ENCODE data around the gene MELTF. TPM values are rescaled to one million over a fixed set of nuclear protein-coding genes. Genes with fewer than 3 reads are reported as not detected.

The MELTF gene
- total and polyA plus RNA-seq, 2 of the 13 experiments (the other 11 are each of a cell fraction or from before 2014, with no cell fraction given): 3.2 to 7.5 TPM

DNA sequence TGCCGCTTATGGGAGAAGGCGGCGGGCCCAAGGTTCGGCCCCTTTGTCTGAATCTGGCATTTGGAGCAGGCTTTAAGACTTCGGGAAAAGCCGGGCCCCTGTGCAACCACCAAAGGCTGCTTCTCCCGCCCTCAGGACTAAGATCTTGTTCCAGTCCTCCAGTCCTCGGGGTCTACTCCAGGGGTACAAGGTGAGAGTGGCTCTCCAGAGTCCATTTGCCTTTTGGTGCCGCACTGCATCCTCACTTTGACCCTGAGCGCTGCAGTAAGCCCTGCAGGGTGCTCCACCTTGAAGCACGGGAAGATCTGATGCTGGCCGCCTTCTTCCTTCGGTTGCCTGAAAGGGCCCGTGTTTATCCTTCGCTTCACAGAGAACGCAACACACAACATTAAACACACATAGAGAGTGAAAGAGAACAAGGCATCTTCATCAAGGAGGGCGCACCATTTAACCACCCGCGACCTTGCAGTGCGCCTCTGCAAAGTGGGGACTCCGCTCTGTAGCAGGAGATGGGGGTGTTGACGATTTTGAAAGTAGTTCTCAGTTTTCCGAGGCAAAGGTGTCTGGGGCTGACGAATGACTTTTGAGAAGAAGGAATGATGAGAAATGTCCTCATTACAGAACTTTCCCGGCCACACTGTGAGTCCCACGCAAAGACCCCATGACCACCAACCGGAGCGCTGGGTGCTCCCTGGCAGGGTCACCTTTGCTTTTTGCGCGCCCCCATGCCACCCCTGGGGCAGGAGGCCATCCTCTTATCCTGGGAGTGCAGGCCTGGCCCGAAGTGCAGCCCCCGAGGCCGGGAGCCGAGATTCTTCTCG is 62.0 kb downstream of the MELTF start (continued):
- TF ChIP-seq ESRRA (CRISPR knock-in tag; IDR thresholded peaks at IDR 0.05; ENCODE audit: low read depth): 0 out of 2 replicates have a peak, but pooled peaks have one; percentile 9
- peak; percentile 53 for TF ChIP-seq PRPF4 (IDR thresholded peaks at IDR 0.05; ENCODE audit: low read depth, low read length, poor library complexity, severe bottlenecking)
- no peak for TF ChIP-seq ZFP41 (CRISPR knock-in tag; IDR thresholded peaks at IDR 0.05; ENCODE audit: borderline replicate concordance)
- TF ChIP-seq ZFP37 (CRISPR knock-in tag; IDR thresholded peaks at IDR 0.05; ENCODE audit: borderline replicate concordance): no peak
- peak; percentile 35; the same call in 1 of the 2 replicates for TF ChIP-seq ZFP36L1 (CRISPR knock-in tag; IDR thresholded peaks at IDR 0.05)
- no peak for TF ChIP-seq ZNF549 (CRISPR knock-in tag; IDR thresholded peaks at IDR 0.05)
- TF ChIP-seq, protein P1, sequence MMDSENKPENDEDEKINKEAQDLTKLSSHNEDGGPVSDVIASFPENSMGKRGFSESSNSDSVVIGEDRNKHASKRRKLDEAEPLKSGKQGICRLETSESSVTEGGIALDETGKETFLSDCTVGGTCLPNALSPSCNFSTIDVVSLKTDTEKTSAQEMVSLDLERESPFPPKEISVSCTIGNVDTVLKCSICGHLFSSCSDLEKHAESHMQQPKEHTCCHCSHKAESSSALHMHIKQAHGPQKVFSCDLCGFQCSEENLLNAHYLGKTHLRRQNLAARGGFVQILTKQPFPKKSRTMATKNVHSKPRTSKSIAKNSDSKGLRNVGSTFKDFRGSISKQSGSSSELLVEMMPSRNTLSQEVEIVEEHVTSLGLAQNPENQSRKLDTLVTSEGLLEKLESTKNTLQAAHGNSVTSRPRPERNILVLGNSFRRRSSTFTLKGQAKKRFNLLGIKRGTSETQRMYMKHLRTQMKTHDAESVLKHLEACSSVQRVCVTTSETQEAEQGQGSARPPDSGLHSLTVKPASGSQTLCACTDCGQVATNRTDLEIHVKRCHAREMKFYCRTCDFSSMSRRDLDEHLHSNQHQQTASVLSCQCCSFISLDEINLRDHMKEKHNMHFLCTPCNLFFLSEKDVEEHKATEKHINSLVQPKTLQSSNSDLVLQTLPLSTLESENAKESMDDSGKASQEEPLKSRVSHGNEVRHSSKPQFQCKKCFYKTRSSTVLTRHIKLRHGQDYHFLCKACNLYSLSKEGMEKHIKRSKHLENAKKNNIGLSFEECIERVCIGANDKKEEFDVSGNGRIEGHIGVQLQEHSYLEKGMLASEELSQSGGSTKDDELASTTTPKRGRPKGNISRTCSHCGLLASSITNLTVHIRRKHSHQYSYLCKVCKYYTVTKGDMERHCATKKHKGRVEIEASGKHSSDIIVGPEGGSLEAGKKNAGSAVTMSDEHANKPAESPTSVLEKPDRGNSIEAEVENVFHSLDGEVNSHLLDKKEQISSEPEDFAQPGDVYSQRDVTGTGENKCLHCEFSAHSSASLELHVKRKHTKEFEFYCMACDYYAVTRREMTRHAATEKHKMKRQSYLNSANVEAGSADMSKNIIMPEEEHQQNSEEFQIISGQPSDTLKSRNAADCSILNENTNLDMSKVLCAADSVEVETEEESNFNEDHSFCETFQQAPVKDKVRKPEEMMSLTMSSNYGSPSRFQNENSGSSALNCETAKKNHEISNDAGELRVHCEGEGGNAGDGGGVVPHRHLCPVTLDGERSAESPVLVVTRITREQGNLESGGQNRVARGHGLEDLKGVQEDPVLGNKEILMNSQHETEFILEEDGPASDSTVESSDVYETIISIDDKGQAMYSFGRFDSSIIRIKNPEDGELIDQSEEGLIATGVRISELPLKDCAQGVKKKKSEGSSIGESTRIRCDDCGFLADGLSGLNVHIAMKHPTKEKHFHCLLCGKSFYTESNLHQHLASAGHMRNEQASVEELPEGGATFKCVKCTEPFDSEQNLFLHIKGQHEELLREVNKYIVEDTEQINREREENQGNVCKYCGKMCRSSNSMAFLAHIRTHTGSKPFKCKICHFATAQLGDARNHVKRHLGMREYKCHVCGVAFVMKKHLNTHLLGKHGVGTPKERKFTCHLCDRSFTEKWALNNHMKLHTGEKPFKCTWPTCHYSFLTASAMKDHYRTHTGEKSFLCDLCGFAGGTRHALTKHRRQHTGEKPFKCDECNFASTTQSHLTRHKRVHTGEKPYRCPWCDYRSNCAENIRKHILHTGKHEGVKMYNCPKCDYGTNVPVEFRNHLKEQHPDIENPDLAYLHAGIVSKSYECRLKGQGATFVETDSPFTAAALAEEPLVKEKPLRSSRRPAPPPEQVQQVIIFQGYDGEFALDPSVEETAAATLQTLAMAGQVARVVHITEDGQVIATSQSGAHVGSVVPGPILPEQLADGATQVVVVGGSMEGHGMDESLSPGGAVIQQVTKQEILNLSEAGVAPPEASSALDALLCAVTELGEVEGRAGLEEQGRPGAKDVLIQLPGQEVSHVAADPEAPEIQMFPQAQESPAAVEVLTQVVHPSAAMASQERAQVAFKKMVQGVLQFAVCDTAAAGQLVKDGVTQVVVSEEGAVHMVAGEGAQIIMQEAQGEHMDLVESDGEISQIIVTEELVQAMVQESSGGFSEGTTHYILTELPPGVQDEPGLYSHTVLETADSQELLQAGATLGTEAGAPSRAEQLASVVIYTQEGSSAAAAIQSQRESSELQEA (CRISPR knock-in tag; IDR thresholded peaks at IDR 0.05; ENCODE audit: not compliant biosample characterization): peak; percentile 36
- TF ChIP-seq HES4 (CRISPR knock-in tag; IDR thresholded peaks at IDR 0.05; ENCODE audit: borderline replicate concordance): 0 out of 2 replicates have a peak, but pooled peaks have one; percentile 64
- 0 out of 2 replicates have a peak, but pooled peaks have one; percentile 9 for TF ChIP-seq NPAS2 (CRISPR knock-in tag; IDR thresholded peaks at IDR 0.05; ENCODE audit: borderline replicate concordance)
- TF ChIP-seq ZNF598 (CRISPR knock-in tag; IDR thresholded peaks at IDR 0.05; ENCODE audit: borderline replicate concordance): peak; percentile 12; the same call in 1 of the 2 replicates
- peak; percentile 59; the same call in 1 of the 2 replicates for TF ChIP-seq BRD4 (CRISPR knock-in tag; IDR thresholded peaks at IDR 0.05)
- 0 out of 2 replicates have a peak, but pooled peaks have one; percentile 14 for TF ChIP-seq RORA (CRISPR knock-in tag; IDR thresholded peaks at IDR 0.05)
- peak; percentile 8; the same call in 1 of the 2 replicates for TF ChIP-seq REL (CRISPR knock-in tag; conservative IDR thresholded peaks at IDR 0.05)
- TF ChIP-seq MED1 (CRISPR knock-in tag; IDR thresholded peaks at IDR 0.05): peak; percentile 29; the same call in 1 of the 2 replicates

All from HepG2 (cell line).